ENCODE data around the gene MEGF11.

MEGF11 gene

DNA sequence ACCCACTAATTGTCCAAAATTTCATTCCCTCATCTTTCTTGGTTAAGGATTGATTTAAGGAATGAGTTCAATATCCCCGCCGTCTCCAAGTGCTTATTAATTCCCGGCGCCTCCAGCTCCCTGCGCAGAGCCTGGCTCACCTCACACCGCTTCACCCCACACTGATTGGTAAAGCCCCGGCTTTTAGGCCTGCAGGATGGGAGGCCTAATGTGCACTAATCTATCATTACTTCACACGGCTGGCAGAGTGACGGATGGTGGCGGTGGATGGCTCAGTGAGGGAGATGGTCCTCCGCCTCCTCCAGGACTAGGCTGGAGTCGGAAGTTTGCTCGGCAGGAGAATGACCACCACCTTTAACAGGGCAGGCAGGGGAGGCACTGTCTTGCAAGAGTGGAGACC, 81.7 kb downstream of the MEGF11 start:
- H3K4me3 ChIP-seq (ENCODE audit: low read depth, low read length): no peak overlapping the region
- DNase-seq (ENCODE audit: low read depth): no peak
- TF ChIP-seq, protein P1, sequence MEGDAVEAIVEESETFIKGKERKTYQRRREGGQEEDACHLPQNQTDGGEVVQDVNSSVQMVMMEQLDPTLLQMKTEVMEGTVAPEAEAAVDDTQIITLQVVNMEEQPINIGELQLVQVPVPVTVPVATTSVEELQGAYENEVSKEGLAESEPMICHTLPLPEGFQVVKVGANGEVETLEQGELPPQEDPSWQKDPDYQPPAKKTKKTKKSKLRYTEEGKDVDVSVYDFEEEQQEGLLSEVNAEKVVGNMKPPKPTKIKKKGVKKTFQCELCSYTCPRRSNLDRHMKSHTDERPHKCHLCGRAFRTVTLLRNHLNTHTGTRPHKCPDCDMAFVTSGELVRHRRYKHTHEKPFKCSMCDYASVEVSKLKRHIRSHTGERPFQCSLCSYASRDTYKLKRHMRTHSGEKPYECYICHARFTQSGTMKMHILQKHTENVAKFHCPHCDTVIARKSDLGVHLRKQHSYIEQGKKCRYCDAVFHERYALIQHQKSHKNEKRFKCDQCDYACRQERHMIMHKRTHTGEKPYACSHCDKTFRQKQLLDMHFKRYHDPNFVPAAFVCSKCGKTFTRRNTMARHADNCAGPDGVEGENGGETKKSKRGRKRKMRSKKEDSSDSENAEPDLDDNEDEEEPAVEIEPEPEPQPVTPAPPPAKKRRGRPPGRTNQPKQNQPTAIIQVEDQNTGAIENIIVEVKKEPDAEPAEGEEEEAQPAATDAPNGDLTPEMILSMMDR (conservative IDR thresholded peaks at IDR 0.05; ENCODE audit: low read depth, low read length): no peak

DNA sequence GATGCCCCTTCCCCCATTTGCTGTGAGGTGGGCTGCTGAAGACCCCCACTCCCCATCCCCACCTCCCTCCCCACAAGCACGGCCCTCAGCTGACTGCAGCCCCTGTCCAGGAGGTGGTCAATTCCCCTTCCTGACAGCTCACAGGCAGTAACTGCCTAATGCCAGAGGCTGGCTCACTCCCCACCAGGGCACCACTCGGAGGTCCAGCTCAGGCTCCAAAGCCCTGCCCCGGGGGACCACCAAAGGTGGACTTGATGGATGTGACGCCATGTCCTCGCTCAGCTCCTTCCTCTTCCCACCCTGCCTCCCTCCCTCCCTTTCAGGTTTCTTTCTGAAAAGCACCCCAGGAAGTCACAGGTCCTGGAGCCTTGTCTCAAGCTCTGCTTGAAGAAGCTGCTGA, 82.8 kb downstream of the MEGF11 start:
- TF ChIP-seq, protein P1 (conservative IDR thresholded peaks at IDR 0.05; ENCODE audit: low read depth, low read length): no peak
- H3K4me3 ChIP-seq (ENCODE audit: low read depth, low read length): no peak overlapping the region

DNA sequence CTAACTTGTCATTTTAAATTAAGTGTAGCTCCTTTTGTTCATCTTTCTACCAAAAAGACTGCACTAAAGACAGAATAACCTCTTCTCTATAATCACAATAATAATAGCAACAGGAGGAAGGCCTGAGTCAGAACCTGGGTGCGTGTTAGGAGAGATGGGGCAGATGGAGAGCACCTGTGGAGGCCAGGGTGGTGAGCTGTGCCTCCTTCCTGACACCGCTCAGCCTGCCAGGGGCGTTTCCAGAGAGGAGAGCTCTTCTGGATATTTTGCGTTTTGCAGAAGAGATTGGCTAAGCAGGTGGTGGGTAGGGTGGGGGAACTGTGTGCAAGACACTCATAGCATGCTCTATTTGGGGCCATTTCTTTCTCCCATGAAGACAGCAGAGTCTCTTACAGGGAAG, 83.5 kb downstream of the MEGF11 start:
- no peak for DNase-seq (ENCODE audit: low read depth)
- H3K4me3 ChIP-seq (ENCODE audit: low read depth, low read length): no peak overlapping the region
- TF ChIP-seq, protein P1 (conservative IDR thresholded peaks at IDR 0.05; ENCODE audit: low read depth, low read length): no peak

More for the DNA sequence above, 82.8 kb downstream of the MEGF11 start:
- DNase-seq (ENCODE audit: low read depth): no peak

DNA sequence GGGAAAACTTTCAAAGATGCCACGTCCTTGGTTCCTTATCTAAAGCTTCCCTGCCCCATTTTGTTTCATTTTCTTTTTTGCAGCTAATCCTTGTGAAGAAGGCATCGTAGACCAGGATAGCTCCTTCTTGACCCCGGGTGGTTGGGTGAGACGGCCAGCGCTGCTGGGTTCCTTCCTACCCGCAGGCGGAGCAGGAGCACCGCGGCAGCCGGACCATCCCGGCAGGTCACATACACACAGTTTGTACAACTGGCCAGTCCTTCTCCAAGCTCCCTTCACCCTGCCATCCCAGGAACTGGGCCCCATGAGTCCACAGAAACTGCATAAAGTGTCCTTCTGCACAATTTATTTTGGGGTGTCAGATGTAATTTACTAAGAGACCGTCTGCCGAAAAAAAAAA, 83.9 kb downstream of the MEGF11 start:
- H3K4me3 ChIP-seq (ENCODE audit: low read depth, low read length): no peak overlapping the region
- no peak for DNase-seq (ENCODE audit: low read depth)

DNA sequence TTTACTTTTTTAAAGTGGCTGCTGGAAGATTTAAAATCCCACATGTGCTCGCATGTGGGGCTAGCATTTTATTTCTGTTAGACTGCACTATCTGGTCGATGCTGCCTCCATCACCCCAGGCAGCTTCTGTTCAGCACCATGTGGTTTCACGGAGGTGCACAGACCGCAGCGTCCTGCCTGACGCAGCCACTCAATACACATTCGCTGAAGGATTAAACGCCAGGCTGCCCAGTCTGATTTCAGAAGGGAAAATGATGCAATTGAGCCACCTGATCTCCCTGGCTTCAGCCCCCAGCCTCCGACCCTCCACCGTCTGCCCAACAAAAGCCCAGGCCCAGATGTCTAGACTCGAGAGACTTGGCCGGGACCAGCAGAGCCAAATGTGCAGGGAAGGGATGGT, 84.5 kb downstream of the MEGF11 start:
- no peak overlapping the region for H3K4me3 ChIP-seq (ENCODE audit: low read depth, low read length)
- no peak for DNase-seq (ENCODE audit: low read depth)
- TF ChIP-seq, protein P1 (conservative IDR thresholded peaks at IDR 0.05; ENCODE audit: low read depth, low read length): no peak

More for the DNA sequence above, 83.9 kb downstream of the MEGF11 start:
- TF ChIP-seq, protein P1 (conservative IDR thresholded peaks at IDR 0.05; ENCODE audit: low read depth, low read length): no peak

DNA sequence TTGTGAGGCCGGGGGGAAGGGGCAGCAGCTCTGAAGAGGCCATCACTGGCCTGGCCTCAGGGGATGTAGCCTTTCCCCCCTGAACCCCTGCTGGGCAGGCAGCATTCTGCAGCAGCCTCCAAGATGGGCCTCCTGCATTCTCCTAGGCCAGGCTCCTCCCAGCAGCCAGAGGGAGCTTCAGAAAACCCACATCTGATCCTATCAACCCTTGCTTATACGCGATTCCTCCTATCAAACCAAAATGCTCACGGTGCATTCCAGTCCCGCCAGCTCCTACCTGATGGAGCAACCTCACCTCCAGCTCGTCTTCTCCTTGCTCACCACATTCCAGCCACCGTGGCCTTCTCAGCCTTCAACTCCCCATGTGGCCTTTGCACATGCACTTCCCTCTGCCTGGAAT, 85.7 kb downstream of the MEGF11 start:
- TF ChIP-seq, protein P1 (conservative IDR thresholded peaks at IDR 0.05; ENCODE audit: low read depth, low read length): no peak
- no peak for DNase-seq (ENCODE audit: low read depth)
- no peak overlapping the region for H3K4me3 ChIP-seq (ENCODE audit: low read depth, low read length)

DNA sequence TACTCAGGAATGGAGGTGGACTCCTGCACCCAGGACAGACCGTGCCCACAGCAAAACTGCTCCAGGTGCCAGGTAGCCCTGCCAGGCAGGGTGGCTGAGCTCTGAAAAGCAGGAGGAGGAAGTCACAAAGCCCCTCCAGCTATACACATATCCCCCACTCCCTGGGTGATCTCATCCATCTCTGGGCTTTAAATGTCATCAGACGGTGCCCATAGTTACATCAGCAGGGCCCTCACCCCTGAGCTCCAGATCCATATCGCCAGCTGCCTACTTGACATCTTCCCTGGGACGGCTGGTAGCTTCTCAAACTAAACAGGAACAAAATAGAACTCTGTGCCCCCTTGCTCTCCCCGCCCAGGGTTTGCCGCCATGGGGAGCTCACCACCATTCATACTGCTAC, 87.7 kb downstream of the MEGF11 start:
- no peak for DNase-seq (ENCODE audit: low read depth)
- TF ChIP-seq, protein P1 (conservative IDR thresholded peaks at IDR 0.05; ENCODE audit: low read depth, low read length): no peak

More for the DNA sequence above, 87.7 kb downstream of the MEGF11 start:
- H3K4me3 ChIP-seq (ENCODE audit: low read depth, low read length): no peak overlapping the region

All from choroid plexus epithelial cell (primary cell).